GM23338 (cell line): ENCODE data around the gene RCAN1. TPM values are rescaled to one million over a fixed set of nuclear protein-coding genes. Genes with fewer than 3 reads are reported as not detected.

Experiments
- ATAC-seq: fragments of 200-7000 bp; cut with Tn5 transposase; 3 replicates; pipeline ENCODE4 v1.9.1; 2020
- DNase-seq: peaks from one replicate; pipeline ENCODE4 v3.0.0-alpha.2; 2015; ENCODE audit warnings: low spot score
- H2AFZ ChIP-seq: fragments of 200-600 bp; sonication (generic); 2 replicates; pipeline ENCODE4 v1.8.0; 2016; ENCODE audit warnings: antibody characterized with exemption, mild to moderate bottlenecking, moderate library complexity
- H3F3A ChIP-seq: fragments of 200-600 bp; sonication (generic); replicated peaks from 2 replicates; pipeline ENCODE4 v1.8.0; 2017; ENCODE audit warnings: antibody characterized with exemption, mixed run types, low read depth
- H3K27ac ChIP-seq: fragments of 200-600 bp; sonication (generic); 2 replicates; pipeline ENCODE4 v1.6.1; 2016; ENCODE audit warnings: low read depth
- H3K27me3 ChIP-seq: fragments of 200-600 bp; sonication (generic); 2 replicates; pipeline ENCODE4 v1.8.0; 2016; ENCODE audit warnings: mild to moderate bottlenecking, mixed run types, moderate library complexity; ENCODE audit not compliant: insufficient read depth
- H3K36me3 ChIP-seq: fragments of 200-600 bp; sonication (generic); 2 replicates; pipeline ENCODE4 v1.8.0; 2016; ENCODE audit warnings: mild to moderate bottlenecking; ENCODE audit not compliant: insufficient read depth
- H3K4me1 ChIP-seq: fragments of 200-600 bp; sonication (generic); 2 replicates; pipeline ENCODE4 v1.8.0; 2016; ENCODE audit warnings: mild to moderate bottlenecking, moderate library complexity; ENCODE audit not compliant: insufficient read depth
- H3K4me2 ChIP-seq: fragments of 200-600 bp; sonication (generic); 2 replicates; pipeline ENCODE4 v1.7.1; 2017; ENCODE audit warnings: mixed run types
- H3K4me3 ChIP-seq: fragments of 200-600 bp; sonication (generic); 2 replicates; pipeline ENCODE4 v1.6.1; 2016; ENCODE audit warnings: mixed run types
- H3K79me2 ChIP-seq: fragments of 200-600 bp; sonication (generic); replicated peaks from 2 replicates; pipeline ENCODE4 v1.8.0; 2017; ENCODE audit warnings: mild to moderate bottlenecking; ENCODE audit not compliant: insufficient read depth
- H3K9me2 ChIP-seq: fragments of 200-600 bp; sonication (generic); 2 replicates; pipeline ENCODE4 v1.8.0; 2017; ENCODE audit not compliant: insufficient read depth
- H4K20me1 ChIP-seq: fragments of 200-600 bp; sonication (generic); replicated peaks from 2 replicates; pipeline ENCODE4 v1.8.0; 2017; ENCODE audit warnings: mild to moderate bottlenecking; ENCODE audit not compliant: insufficient read depth
- H3K27ac Mint-ChIP-seq: 2 replicates; pipeline ENCODE4 v1.8.0; 2020; ENCODE audit warnings: inconsistent platforms, mild to moderate bottlenecking, moderate library complexity, mixed read lengths
- H3K27me3 Mint-ChIP-seq: 3 replicates; pipeline ENCODE4 v1.8.0; 2022; ENCODE audit warnings: low read depth, mild to moderate bottlenecking, moderate library complexity, mixed read lengths, inconsistent platforms; ENCODE audit not compliant: insufficient read depth, poor library complexity
- H3K36me3 Mint-ChIP-seq: 3 replicates; pipeline ENCODE4 v1.8.0; 2021; ENCODE audit warnings: low read depth, mild to moderate bottlenecking, inconsistent platforms, moderate library complexity, mixed read lengths
- H3K4me1 Mint-ChIP-seq: 3 replicates; pipeline ENCODE4 v1.8.0; 2020; ENCODE audit warnings: mild to moderate bottlenecking, inconsistent platforms, mixed read lengths
- H3K4me3 Mint-ChIP-seq: 3 replicates; pipeline ENCODE4 v1.8.0; 2021; ENCODE audit warnings: moderate library complexity, mild to moderate bottlenecking, inconsistent platforms, mixed read lengths
- H3K9me3 Mint-ChIP-seq: 3 replicates; pipeline ENCODE4 v1.8.0; 2020; ENCODE audit warnings: moderate library complexity, mild to moderate bottlenecking, inconsistent platforms, mixed read lengths
- CREB1 ChIP-seq: fragments of 250-450 bp; sonication (Bioruptor Pico); IDR thresholded peaks from 2 replicates; pipeline ENCODE4 v1.5.0; 2020; ENCODE audit warnings: low read depth, mild to moderate bottlenecking, moderate library complexity
- CTCF ChIP-seq, 2 experiments: fragments of 200-600 bp in 1 of 2; sonication (generic) in 1 of 2; conservative IDR thresholded peaks; 2 replicates each; pipeline versions ENCODE4 v1.5.1 to v1.6.1; 2016 to 2017; ENCODE audit warnings: antibody characterized with exemption in 2 of 2, low read depth in 2 of 2, mild to moderate bottlenecking in 2 of 2, moderate library complexity in 1 of 2
- ETS1 ChIP-seq: IDR thresholded peaks from 2 replicates; pipeline ENCODE4 v1.6.1; 2016; ENCODE audit warnings: antibody characterized with exemption
- EZH2 ChIP-seq: fragments of 200-600 bp; sonication (generic); IDR thresholded peaks from one replicate; pipeline ENCODE4 v1.8.0; 2017; ENCODE audit warnings: antibody characterized with exemption, mild to moderate bottlenecking, low read depth; ENCODE audit not compliant: unreplicated experiment
- EZH2phosphoT487 ChIP-seq: fragments of 200-600 bp; sonication (generic); IDR thresholded peaks from one replicate; pipeline ENCODE4 v1.8.1; 2018; ENCODE audit warnings: antibody characterized with exemption; ENCODE audit not compliant: unreplicated experiment
- JUNB ChIP-seq: IDR thresholded peaks from one replicate; pipeline ENCODE4 v1.6.1; 2016; ENCODE audit warnings: antibody characterized with exemption; ENCODE audit not compliant: unreplicated experiment
- NANOG ChIP-seq: IDR thresholded peaks from 2 replicates; pipeline ENCODE4 v1.6.1; 2016; ENCODE audit warnings: antibody characterized with exemption, borderline replicate concordance
- REST ChIP-seq: IDR thresholded peaks from one replicate; pipeline ENCODE4 v1.6.1; 2018; ENCODE audit warnings: antibody characterized with exemption; ENCODE audit not compliant: unreplicated experiment
- STAT1 ChIP-seq: IDR thresholded peaks from one replicate; pipeline ENCODE4 v1.6.1; 2016; ENCODE audit warnings: antibody characterized with exemption; ENCODE audit not compliant: unreplicated experiment
- ZNF114 ChIP-seq: fragments of 250-450 bp; sonication (Bioruptor Pico); IDR thresholded peaks from 2 replicates; pipeline ENCODE4 v1.5.0; 2020; ENCODE audit warnings: mild to moderate bottlenecking, moderate library complexity
- ZNF331 ChIP-seq: fragments of 250-450 bp; sonication (Bioruptor Pico); IDR thresholded peaks from 2 replicates; pipeline ENCODE4 v1.5.0; 2020; ENCODE audit warnings: low read depth, mild to moderate bottlenecking, moderate library complexity
- polyA plus RNA-seq: library from polyadenylated mRNA; unstranded; fragments of >200 nt; fragmentation: Nextera tagmentation; extraction: Ambion mirVana; gene quantifications from 2 replicates; pipeline ENCODE4 v1.2.1, GENCODE V29; 2016
- total RNA-seq: library from RNA; depleted of rRNA; stranded (reverse); fragments of >200 nt; shearing (Covaris generic); gene quantifications from 2 replicates; pipeline ENCODE4 v1.2.3, GENCODE V29; 2014

Gene RCAN1
- total and polyA plus RNA-seq, 2 experiments from 2014 or later: 3.7 to 5.2 TPM

GRCh38 chr21:34523019-34523555 is 91.8 kb downstream of the RCAN1 start:
- ATAC-seq (peak; percentile 13), DNase-seq (peak; percentile 24)
- no peak overlapping the region for H3K4me3 ChIP-seq
- H3K9me3 Mint-ChIP-seq: 0 out of 3 replicates have a peak, but pooled peaks cover 3% of the 10 kb centered on the region
- no peak overlapping the region for H3K27ac Mint-ChIP-seq
- peaks cover 68% of the 10 kb centered on the region for H3K4me1 Mint-ChIP-seq
- no peaks in the 10 kb centered on the region for H3K36me3 ChIP-seq
- peak overlapping the region; percentile 50; the same call in 1 of the 2 replicates for H3K4me2 ChIP-seq
- no peaks in the 10 kb centered on the region for H3K9me2 ChIP-seq
- H3K36me3 Mint-ChIP-seq: no peaks in the 10 kb centered on the region
- no peaks in the 10 kb centered on the region for H4K20me1 ChIP-seq
- H3K79me2 ChIP-seq: no peaks in the 10 kb centered on the region
- H3K27me3 ChIP-seq: peaks cover 5% of the 10 kb centered on the region; the same call in 1 of the 2 replicates
- 0 out of 2 replicates have a peak overlapping the region, but pooled peaks have one; percentile 40 for H2AFZ ChIP-seq
- no peak overlapping the region for H3K4me3 Mint-ChIP-seq
- H3K27ac ChIP-seq: no peak overlapping the region; the same call in 1 of the 2 replicates
- H3K4me1 ChIP-seq: peaks cover 36% of the 10 kb centered on the region
- TF ChIP-seq JUNB: no peak
- TF ChIP-seq ZNF114 (CRISPR knock-in tag): no peak
- TF ChIP-seq NANOG: no peak
- TF ChIP-seq CREB1 (CRISPR knock-in tag): no peak
- no peak for TF ChIP-seq EZH2
- no peak for TF ChIP-seq EZH2phosphoT487
- no peak for TF ChIP-seq ETS1
- no peak for TF ChIP-seq REST
- TF ChIP-seq ZNF331 (CRISPR knock-in tag): no peak
- TF ChIP-seq CTCF (conservative IDR thresholded peaks at IDR 0.05; ENCODE audit: low read depth in 2 of 2): no peak
- TF ChIP-seq STAT1: no peak
- peaks cover 4% of the 10 kb centered on the region for H3K27me3 Mint-ChIP-seq
- no peaks in the 10 kb centered on the region for H3F3A ChIP-seq
